Muscle of leg (tissue), 11 donors: ENCODE data around the gene LRCH3. TPM values are rescaled to one million over a fixed set of nuclear protein-coding genes. Genes with fewer than 3 reads are reported as not detected.

Experiments used
- DNase-seq: peaks from one replicate; pipeline ENCODE4 v3.0.0; 2013
- H3K27ac ChIP-seq: one replicate; pipeline ENCODE4 v1.5.1; 2013; ENCODE audit warnings: mild to moderate bottlenecking, low read length, control low read depth
- H3K27me3 ChIP-seq: one replicate; pipeline ENCODE4 v1.6.1; 2013; ENCODE audit warnings: low read length; ENCODE audit not compliant: control insufficient read depth, insufficient read depth
- H3K36me3 ChIP-seq: one replicate; pipeline ENCODE4 v1.6.1; 2013; ENCODE audit warnings: low read length; ENCODE audit not compliant: control insufficient read depth, insufficient read depth
- H3K4me1 ChIP-seq: one replicate; pipeline ENCODE4 v1.6.1; 2013; ENCODE audit warnings: low read length; ENCODE audit not compliant: control insufficient read depth, insufficient read depth
- H3K4me3 ChIP-seq: one replicate; pipeline ENCODE4 v1.5.1; 2013; ENCODE audit warnings: low read length, control low read depth
- H3K9me3 ChIP-seq: replicated peaks from 2 replicates; pipeline ENCODE4 v1.6.1; 2013; ENCODE audit warnings: low read depth, low read length; ENCODE audit not compliant: control insufficient read depth
- WGBS: methylation state at CpG from one replicate; pipeline ENCODE4 v1.1.5; 2013; ENCODE audit warnings: missing lambda C conversion rate; ENCODE audit not compliant: insufficient coverage; 5-methylcytosine and 5-hydroxymethylcytosine counted together
- polyA plus RNA-seq, 8 donors: library from polyadenylated mRNA; unstranded; fragments of 120-200 nt; gene quantifications; one replicate each; pipeline versions ENCODE4 v1.2.1 to v1.2.3, GENCODE V29; 2013; ENCODE audit warnings: inconsistent platforms in 1 of 8, low replicate concordance in 1 of 8; ENCODE audit not compliant: insufficient read length in 8 of 8, insufficient read depth in 1 of 8
- total RNA-seq: library from RNA; stranded (reverse); fragments of 120-200 nt; gene quantifications from one replicate; pipeline ENCODE4 v1.2.4, GENCODE V29; 2013

Gene LRCH3
- total and polyA plus RNA-seq, 9 donors = 21.7 to 39.1 (median 27.8) TPM

GRCh38 chr3:197750858-197751737, 40.0 kb upstream of the LRCH3 start:
- H3K4me1 ChIP-seq = peaks cover 14% of the 10 kb centered on the region
- peak; percentile 51 for DNase-seq
- WGBS = 17% methylated on average over 18 of the region's 36 CpGs

GRCh38 chr3:197752107-197752506, 38.9 kb upstream of the LRCH3 start:
- H3K36me3 ChIP-seq = no peaks in the 10 kb centered on the region
- H3K4me1 ChIP-seq = peaks cover 14% of the 10 kb centered on the region
- no peaks in the 10 kb centered on the region for H3K27me3 ChIP-seq
- H3K27ac ChIP-seq = no peak overlapping the region
- H3K9me3 ChIP-seq = no peaks in the 10 kb centered on the region
- WGBS = no CpG with 5 or more reads among the region's 5 CpGs
- no peak overlapping the region for H3K4me3 ChIP-seq
- no peak for DNase-seq

More at GRCh38 chr3:197750858-197751737, 40.0 kb upstream of the LRCH3 start:
- H3K9me3 ChIP-seq = no peaks in the 10 kb centered on the region
- no peaks in the 10 kb centered on the region for H3K27me3 ChIP-seq
- peak overlapping the region; percentile 97 for H3K27ac ChIP-seq
- H3K36me3 ChIP-seq = no peaks in the 10 kb centered on the region
- H3K4me3 ChIP-seq = peak overlapping the region; percentile 82

- Histone ChIP-seq H3K4me1 (peaks cover 14% of the 10 kb centered on the region), H3K4me3 (no peak overlapping the region)
These were observed 37.8 kb upstream of the LRCH3 start for GRCh38 chr3:197753263-197753662.

GRCh38 chr3:197756704-197757103, 34.4 kb upstream of the LRCH3 start:
- peaks cover 11% of the 10 kb centered on the region for H3K36me3 ChIP-seq
- no peaks in the 10 kb centered on the region for H3K9me3 ChIP-seq
- H3K27ac ChIP-seq = no peak overlapping the region
- no peak for DNase-seq
- no peak overlapping the region for H3K4me3 ChIP-seq
- peaks cover 5% of the 10 kb centered on the region for H3K4me1 ChIP-seq
- WGBS = no CpG with 5 or more reads among the region's 3 CpGs
- no peaks in the 10 kb centered on the region for H3K27me3 ChIP-seq

More at GRCh38 chr3:197753263-197753662, 37.8 kb upstream of the LRCH3 start:
- no peak for DNase-seq
- Histone ChIP-seq H3K27ac (no peak overlapping the region), H3K27me3 (no peaks in the 10 kb centered on the region), H3K9me3 (no peaks in the 10 kb centered on the region), H3K36me3 (peaks cover 4% of the 10 kb centered on the region)
- no CpG with 5 or more reads among the region's 3 CpGs for WGBS

DNA sequence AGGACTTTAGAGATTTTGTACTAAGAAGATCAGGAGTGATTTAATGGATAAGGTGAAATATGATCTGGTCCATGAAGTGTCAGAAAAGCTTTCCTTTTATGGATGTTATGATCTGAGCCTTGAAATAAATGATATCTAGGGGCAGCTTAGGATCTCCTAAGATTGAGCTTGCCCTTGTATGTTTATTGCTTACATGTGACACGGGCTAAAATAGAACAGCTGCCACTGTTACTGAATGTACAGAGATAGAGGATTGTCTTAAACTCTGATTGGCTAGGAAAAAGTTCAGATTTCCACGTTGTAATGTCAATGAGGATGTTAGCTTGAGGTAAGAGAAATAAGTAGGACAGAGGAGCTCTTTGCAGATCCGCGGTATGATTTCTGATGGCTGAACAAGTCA, 32.5 kb upstream of the LRCH3 start:
- Histone ChIP-seq H3K36me3 (peaks cover 21% of the 10 kb centered on the region), H3K9me3 (no peaks in the 10 kb centered on the region), H3K27me3 (no peaks in the 10 kb centered on the region), H3K4me3 (no peak overlapping the region), H3K4me1 (no peaks in the 10 kb centered on the region), H3K27ac (no peak overlapping the region)
- 100% methylated on average over 4 of the region's 4 CpGs for WGBS
- no peak for DNase-seq

GRCh38 chr3:197761784-197762183, 29.3 kb upstream of the LRCH3 start:
- no peak overlapping the region for H3K4me3 ChIP-seq
- H3K27ac ChIP-seq = no peak overlapping the region
- no peak for DNase-seq
- H3K9me3 ChIP-seq = no peaks in the 10 kb centered on the region
- H3K36me3 ChIP-seq = peaks cover 37% of the 10 kb centered on the region
- no peaks in the 10 kb centered on the region for H3K27me3 ChIP-seq
- H3K4me1 ChIP-seq = no peaks in the 10 kb centered on the region

GRCh38 chr3:197775317-197775716, 15.7 kb upstream of the LRCH3 start:
- Histone ChIP-seq H3K36me3 (peaks cover 62% of the 10 kb centered on the region), H3K4me3 (no peak overlapping the region), H3K27me3 (no peaks in the 10 kb centered on the region), H3K4me1 (no peaks in the 10 kb centered on the region), H3K27ac (no peak overlapping the region), H3K9me3 (no peaks in the 10 kb centered on the region)
- WGBS = 76% methylated on average over 7 of the region's 7 CpGs
- DNase-seq = no peak

DNA sequence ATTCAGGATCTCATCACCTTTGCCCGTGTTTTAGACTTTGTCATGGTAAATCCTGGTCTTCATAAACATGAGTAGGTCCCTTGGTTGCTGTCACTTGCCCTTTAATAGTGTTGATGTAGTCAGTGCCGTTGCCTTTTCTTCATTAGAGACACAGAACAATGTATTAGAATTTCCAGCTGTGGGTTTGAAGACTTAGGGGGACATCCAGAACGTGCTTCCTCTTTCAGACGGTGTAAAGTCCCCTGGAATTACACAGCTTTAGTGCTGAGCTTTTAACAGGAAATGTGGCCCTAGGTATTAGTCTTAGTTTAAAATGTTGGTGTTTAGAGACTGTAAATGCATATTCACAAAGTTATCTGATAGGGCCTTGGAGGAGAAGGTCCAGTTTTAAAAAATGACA, 8.8 kb upstream of the LRCH3 start:
- WGBS = 58% methylated on average over 2 of the region's 4 CpGs
- no peak for DNase-seq
- H3K36me3 ChIP-seq = peaks cover 35% of the 10 kb centered on the region

DNA sequence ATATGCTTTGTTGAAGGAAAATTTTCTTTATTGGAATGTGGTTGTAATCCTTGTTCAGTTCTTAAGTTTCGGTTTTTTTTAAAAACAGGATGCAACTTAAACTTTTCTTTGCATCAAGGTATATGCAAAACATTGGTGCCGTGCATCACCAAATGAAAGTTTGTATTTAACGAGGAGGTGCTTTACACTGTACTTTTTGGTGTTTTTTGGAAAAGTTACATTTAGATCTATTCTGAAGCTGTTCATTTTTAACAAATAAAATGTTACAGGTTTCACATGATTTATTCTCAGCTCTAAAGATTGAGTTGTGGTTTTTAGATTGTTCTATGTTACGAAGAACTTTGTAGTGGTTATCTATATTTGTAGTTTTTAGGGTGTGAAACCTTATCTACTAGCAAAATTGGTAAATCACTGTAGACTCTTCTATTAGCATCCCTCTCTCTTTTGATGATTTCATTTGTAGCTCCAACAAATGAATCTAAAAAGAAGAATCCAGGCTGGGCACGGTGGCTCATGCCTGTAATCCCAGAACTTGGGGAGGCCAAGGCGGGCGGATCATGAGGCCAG, 7.0 kb upstream of the LRCH3 start:
- DNase-seq = no peak
- no peaks in the 10 kb centered on the region for H3K4me1 ChIP-seq
- 82% methylated on average over 2 of the region's 7 CpGs for WGBS
- no peak overlapping the region for H3K4me3 ChIP-seq
- H3K27ac ChIP-seq = no peak overlapping the region
- peaks cover 21% of the 10 kb centered on the region for H3K36me3 ChIP-seq
- no peaks in the 10 kb centered on the region for H3K9me3 ChIP-seq
- no peaks in the 10 kb centered on the region for H3K27me3 ChIP-seq

More for the DNA sequence above, 8.8 kb upstream of the LRCH3 start:
- Histone ChIP-seq H3K4me3 (no peak overlapping the region), H3K27me3 (no peaks in the 10 kb centered on the region), H3K9me3 (no peaks in the 10 kb centered on the region), H3K4me1 (no peaks in the 10 kb centered on the region), H3K27ac (no peak overlapping the region)

DNA sequence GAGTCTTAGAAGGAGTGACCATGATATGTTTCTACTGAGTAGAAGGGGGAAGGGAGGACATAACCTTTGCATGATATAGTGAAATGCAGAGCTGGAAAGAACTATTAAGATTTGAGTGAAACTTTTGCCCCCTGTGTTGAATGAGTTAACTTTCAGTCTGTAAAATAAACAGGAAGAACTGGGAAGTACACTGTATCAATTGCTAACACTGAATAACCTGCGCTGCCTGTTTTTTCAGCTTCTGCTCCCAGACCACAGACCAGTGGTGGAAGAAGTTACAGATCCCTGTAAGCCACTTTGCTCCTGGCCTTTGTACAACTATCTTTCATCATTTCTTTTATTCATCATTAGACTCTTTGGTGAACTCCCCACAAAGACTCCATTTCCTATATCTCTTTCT, 3.6 kb upstream of the LRCH3 start:
- H3K9me3 ChIP-seq = no peaks in the 10 kb centered on the region
- no peak overlapping the region for H3K27ac ChIP-seq
- no peak for DNase-seq
- peaks cover 5% of the 10 kb centered on the region for H3K36me3 ChIP-seq
- H3K4me3 ChIP-seq = no peak overlapping the region
- no peaks in the 10 kb centered on the region for H3K4me1 ChIP-seq
- no peaks in the 10 kb centered on the region for H3K27me3 ChIP-seq
- WGBS = 83% methylated on average over 1 of the region's 1 CpG
